ENCODE measurements around the gene OLFML3.

Gene OLFML3

GRCh38 chr1:113950908-113951307, 28.4 kb upstream of the OLFML3 start:
- DNase-seq, result no peak

GRCh38 chr1:113951719-113952118, 27.6 kb upstream of the OLFML3 start:
- no peak for DNase-seq

DNA sequence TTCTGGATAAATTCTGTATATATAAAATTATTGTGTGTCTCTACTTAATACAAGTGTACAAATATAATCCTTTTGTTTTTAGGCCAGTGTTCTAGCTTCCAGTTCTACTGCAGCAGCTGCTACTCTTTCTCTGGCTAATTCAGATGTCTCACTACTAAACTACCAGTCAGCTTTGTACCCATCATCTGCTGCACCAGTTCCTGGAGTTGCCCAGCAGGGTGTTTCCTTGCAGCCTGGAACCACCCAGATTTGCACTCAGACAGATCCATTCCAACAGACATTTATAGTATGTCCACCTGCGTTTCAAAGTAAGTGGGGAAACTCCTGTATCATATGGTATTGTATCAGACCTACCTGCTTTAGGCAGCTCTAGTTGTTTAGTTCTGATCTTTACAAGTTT, 21.3 kb upstream of the OLFML3 start:
- no peak for DNase-seq

DNA sequence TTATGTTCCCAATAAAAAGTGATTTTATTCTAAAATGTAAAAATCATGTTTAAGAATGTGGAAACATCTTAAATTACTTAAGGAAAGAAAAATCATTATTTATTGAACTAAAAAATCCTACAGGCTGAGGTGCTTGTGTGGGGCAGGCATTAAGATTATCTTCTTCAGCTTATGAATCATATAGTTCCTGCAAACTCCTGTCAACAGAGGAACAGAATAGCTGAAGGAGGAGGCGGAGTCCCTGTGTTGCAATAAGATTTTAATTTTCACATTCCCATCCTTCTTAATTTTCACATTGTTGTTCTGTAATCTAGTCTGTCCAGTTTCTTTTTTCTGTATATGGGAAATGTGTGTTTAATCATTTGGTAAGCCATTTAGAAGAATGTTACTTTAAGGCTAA, 20.6 kb upstream of the OLFML3 start:
- DNase-seq, result no peak

DNA sequence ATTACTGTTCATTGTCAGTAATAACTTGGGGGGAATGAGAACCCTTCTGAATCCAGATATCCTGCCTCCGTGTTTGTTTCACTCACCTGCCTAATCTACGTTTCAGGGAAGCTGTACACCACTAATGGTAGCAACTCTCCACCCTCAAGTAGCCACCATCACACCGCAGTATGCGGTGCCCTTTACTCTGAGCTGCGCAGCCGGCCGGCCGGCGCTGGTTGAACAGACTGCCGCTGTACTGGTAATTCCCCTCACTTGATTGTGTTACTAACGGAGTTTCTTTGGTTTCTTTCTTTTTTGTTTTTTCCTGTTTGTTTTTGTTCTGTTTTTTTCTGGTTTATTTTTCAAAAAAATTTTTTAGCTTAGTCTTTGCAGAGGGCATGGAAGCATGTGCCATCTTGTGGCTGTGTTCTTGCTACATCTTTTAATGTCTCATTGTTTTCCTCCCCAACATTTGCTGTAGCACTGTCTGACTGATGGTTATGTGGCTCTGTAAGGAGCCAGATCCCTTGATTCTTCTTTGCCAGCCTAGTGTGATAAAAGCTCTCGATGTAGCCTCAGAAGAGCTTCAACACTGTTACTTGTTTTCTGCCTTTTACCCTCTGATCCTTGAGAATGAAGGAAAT, 15.9 kb upstream of the OLFML3 start:
- no peak for DNase-seq

- DNase-seq, result no peak
Measured at GRCh38 chr1:113965703-113966412, 13.4 kb upstream of the OLFML3 start.

- no peak for DNase-seq
Measured at GRCh38 chr1:113972954-113973353, 6.3 kb upstream of the OLFML3 start.

DNA sequence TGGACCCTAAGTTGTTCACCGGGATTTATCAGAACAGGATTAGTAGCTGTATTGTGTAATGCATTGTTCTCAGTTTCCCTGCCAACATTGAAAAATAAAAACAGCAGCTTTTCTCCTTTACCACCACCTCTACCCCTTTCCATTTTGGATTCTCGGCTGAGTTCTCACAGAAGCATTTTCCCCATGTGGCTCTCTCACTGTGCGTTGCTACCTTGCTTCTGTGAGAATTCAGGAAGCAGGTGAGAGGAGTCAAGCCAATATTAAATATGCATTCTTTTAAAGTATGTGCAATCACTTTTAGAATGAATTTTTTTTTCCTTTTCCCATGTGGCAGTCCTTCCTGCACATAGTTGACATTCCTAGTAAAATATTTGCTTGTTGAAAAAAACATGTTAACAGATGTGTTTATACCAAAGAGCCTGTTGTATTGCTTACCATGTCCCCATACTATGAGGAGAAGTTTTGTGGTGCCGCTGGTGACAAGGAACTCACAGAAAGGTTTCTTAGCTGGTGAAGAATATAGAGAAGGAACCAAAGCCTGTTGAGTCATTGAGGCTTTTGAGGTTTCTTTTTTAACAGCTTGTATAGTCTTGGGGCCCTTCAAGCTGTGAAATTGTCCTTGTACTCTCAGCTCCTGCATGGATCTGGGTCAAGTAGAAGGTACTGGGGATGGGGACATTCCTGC, 3.9 kb upstream of the OLFML3 start:
- peak; percentile 50 for DNase-seq

DNA sequence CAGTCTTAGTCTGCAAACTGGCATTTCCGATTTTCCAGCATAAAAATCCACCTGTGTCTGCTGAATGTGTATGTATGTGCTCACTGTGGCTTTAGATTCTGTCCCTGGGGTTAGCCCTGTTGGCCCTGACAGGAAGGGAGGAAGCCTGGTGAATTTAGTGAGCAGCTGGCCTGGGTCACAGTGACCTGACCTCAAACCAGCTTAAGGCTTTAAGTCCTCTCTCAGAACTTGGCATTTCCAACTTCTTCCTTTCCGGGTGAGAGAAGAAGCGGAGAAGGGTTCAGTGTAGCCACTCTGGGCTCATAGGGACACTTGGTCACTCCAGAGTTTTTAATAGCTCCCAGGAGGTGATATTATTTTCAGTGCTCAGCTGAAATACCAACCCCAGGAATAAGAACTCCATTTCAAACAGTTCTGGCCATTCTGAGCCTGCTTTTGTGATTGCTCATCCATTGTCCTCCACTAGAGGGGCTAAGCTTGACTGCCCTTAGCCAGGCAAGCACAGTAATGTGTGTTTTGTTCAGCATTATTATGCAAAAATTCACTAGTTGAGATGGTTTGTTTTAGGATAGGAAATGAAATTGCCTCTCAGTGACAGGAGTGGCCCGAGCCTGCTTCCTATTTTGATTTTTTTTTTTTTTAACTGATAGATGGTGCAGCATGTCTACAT, 2.5 kb upstream of the OLFML3 start:
- no peak for DNase-seq

DNA sequence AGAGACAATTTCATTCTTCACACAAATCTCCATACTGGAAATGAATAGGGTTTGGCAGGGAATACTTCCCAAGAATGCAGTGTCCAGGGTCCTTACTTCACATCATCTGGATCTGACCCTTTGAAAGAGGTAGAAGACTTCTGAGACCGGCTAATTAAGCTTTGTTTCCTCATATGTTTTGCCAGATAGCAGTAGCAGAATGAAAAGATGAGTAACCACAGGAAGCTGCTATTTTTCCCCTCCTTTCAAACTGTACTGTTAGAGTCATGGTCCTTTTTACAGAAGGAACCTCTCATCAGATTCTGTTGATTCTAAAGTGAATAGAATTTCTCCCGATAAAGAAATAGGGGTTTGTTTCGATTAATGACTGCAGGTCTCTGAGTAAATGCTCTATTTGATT, 1.4 kb upstream of the OLFML3 start:
- DNase-seq, result no peak

DNA sequence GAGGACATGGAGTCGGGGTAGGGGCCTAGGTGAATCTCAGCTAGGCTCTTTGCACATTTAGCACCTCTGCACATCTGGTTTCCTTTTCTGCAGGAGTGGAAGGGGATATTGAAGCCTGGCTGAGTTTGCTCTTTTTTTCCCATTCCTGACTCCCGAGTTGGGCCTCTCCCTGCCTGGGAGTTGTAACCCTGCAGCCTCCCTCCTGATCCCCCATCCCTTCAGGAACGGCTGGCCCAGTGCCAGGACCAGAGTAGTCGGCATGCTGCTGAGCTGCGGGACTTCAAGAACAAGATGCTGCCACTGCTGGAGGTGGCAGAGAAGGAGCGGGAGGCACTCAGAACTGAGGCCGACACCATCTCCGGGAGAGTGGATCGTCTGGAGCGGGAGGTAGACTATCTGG, 836 bp downstream of the OLFML3 start:
- DNase-seq, result no peak

DNA sequence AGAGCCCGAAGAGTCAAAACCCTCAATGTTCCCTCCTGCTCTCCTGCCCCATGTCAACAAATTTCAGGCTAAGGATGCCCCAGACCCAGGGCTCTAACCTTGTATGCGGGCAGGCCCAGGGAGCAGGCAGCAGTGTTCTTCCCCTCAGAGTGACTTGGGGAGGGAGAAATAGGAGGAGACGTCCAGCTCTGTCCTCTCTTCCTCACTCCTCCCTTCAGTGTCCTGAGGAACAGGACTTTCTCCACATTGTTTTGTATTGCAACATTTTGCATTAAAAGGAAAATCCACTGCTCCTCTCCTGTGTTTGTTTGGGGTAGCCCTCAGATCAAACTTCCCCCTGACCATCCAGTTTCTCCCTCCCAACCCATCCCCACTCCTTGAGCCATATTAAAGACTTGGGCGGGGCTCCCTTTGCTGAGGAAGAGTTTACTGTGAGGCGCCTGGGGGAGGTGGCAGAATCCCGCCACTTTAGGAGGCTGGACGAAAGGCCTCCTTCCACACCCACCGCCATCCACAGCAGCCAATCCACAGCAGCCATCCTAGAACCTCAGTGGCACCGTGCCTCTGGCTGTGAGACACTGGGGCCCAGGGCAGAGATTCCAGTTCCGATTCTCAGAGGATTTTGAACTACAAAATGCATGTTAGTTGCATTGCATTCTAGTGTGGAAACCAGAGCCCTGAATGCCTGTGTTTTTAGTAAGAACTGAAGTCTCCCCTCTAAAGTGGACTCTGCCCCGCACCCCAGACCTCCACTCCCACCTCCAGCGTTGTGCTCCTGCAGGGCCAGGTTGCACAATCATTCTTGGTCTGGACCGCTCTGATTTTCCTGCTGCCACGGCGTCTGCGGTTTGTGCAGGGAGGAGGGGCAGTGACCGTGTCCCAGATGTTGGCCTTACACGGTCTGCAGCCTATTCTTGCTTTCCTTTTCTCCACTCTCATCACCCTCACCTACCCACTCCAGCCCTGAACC, 3.0 kb downstream of the OLFML3 start:
- DNase-seq, result no peak

GRCh38 chr1:113982949-113983348, 3.7 kb downstream of the OLFML3 start:
- no peak for DNase-seq

DNA sequence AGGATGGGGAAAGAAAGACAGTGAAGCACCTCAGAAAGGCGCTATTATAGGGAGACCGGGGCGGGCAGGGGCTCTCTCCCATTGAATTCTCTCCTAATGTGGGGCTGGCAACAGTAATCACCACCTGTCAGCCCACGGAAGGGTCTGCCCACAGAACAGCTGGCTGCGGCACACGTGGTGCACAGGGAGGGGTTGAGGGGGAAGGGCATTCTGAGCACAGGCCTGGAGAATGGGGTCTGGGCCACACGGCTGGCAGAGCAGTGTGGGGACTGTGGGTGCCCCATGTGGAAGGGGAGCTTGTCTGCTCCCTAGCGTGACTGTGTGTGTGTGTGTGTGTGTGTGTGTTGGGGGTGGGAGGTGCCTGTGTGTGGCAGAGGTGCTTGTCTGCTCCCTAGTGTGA, 4.1 kb downstream of the OLFML3 start:
- DNase-seq, result no peak

DNA sequence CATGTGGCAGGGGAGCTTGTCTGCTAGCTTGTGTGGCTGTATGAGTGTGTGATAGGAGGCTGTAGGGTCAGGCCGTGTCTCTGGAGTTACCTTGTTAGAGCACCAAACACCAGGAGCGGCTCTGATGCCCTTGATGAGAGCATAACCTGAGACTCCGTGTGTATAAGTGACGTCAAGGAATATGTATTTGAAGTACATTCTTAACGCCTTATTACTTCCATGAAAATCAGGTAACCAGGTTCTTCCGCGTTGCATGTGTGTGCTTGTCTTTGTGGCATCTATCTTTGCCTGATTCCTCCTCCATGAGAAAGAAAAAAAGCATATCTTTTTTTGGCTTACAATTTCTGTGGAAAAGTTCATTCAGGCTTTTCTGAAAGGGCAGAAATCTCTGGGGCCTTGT, 4.6 kb downstream of the OLFML3 start:
- DNase-seq, result no peak

DNA sequence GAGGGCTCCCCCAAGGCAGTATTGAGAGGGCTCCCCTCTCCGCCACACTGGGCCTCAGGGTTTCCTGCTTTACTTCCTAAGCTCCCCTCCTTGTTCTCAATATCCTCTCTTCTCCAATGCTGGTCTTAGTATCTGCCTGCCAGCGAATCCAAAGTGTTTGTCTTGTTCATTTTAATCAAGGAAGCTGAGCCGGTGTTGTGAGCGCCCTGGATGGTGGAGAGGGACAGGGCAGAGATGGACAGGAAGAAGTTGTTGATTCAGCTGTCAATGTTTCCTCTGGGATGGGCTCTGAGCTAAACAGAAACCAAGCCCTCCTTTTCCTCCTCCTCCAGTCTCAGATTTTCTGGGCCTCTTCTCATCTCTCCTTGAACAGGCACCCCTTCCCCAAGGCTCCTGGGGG, 5.4 kb downstream of the OLFML3 start:
- DNase-seq, result no peak

DNA sequence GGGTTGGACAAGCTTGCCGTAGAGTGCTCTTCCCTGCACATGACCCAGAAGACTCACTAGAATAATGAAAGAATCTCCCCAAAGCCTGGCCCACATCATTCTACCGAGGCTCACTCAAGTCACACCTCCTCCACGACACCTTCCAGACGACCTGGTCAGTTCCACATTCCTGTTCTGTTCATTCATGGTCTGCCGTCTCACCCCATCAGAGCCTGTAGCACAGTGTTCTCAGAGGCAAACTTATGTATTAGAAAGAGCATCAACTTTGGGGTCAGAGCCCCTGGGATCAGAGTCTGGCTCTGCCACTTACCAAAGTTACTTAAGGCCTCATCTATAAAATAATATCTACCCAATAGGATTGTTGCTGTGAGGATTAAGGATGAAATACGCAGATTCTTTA, 7.5 kb downstream of the OLFML3 start:
- no peak for DNase-seq

- no peak for DNase-seq
Measured at GRCh38 chr1:113987259-113987658, 8.0 kb downstream of the OLFML3 start.

DNA sequence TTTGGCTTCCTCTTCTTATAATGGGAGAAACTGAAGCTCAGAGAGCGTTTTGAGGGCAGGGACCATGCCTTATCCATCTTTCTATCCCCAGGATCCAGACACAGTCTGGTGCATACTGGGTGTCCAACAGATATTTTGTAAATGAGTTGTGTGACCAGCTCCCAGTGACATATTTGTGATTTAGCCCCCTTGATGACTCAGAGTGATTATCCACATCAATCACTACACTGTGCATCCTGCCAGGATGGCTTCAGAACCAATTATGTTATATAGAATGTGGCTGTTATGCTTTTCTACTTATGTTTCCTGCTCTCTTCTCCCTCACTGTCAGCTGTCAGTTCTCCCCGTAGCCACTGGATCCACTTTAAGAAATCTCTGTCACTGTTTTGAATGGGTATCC, 11.3 kb downstream of the OLFML3 start:
- DNase-seq, result no peak

- DNase-seq, result no peak
Measured at GRCh38 chr1:113990961-113991360, 11.7 kb downstream of the OLFML3 start.

DNA sequence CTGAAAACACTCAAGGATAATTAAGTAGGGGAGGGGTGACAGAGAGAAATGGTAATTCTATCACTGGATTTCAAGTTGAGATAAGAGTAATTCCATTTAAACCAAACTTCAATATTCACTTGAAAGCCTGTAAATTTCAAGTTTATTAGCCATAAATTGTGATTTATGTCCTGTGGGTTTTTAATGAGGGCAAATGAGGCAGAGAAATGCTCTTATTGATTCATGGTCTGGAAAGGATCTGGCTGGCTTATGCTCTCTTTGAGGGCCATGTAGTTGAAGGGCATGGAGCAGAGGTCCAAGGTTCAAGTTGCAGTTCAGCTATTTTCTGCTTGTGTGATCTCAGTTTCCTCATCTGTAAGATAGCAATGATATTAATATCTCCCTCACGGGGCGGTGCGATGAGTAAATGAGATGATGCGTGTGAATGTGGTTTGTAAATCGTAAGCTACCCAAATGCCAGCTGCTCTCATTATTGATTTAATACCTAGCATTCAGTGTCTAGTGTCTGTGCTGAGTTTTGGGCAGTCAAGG, 12.3 kb downstream of the OLFML3 start:
- no peak for DNase-seq

DNA sequence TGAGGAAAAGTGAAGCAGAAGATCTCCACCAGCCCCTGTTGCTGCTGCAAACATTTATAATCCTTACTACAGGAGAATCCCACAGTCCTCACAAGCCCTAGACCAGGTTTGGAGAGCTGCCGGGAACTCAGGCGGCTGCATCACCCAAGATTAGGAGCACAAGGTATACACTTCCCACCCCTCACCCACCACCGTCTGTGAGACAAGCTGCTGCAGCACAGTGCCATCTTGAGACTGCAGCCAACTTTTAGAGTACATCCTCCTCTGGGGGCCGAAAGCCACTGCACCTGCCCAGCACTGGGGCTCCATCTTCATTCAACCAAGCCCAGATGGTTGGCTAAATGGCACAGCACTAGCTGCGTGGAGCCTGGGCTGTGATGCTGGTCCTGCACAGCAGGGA, 13.8 kb downstream of the OLFML3 start:
- DNase-seq, result no peak

All from activated CD4-positive, alpha-beta T cell treated with anti-CD3 and anti-CD28 coated beads, Interleukin-10, Interleukin-2, amounts not matched to agents 100 ng/mL and 50 ng/mL, durations not matched to agents 16 hours and 8 hours (primary cell).